T47D (cell line): ENCODE measurements around the gene TBC1D20.

Experiments
- DNase-seq, 2 experiments: peaks; one replicate each; pipeline versions ENCODE4 v3.0.0 to v3.0.0-alpha.2; 2011 to 2012; ENCODE audit warnings: low read depth in 1 of 2, low spot score in 1 of 2
- JUND ChIP-seq: IDR thresholded peaks from 2 replicates; pipeline ENCODE4 v1.6.1; 2012; ENCODE audit warnings: low read depth
- in situ Hi-C: cut with HindIII; loops from 2 replicates; pipeline ENCODE4 v1.10.0; 2016; ENCODE audit warnings: low sequenced_read_pairs, low pct_unique_long_range_greater_than_20kb

TBC1D20 gene

GRCh38 chr20:440636-441035, 21.7 kb downstream of the TBC1D20 start:
- in situ Hi-C loops: no loop called here
- TF ChIP-seq JUND: no peak
- DNase-seq: no peak

DNA sequence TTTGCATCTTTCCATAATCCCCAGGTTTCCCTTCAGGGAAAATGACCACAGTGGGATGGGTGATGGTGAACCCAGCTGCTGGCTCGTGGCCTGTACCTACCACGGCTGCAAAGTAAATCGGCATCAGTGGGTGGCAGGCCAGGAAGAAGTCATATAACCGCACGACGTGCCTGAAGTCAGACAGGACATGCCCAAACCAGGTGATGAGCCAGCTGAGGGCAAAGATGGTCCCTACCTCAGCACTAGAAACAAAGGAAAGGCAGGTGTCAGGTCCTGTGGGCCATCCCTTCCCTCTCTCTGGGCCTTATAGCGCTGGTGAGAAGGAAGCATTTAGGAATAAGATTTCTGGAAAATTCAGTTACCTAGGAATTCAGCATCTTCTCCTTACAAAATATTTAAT, 22.2 kb downstream of the TBC1D20 start:
- TF ChIP-seq JUND: no peak

DNA sequence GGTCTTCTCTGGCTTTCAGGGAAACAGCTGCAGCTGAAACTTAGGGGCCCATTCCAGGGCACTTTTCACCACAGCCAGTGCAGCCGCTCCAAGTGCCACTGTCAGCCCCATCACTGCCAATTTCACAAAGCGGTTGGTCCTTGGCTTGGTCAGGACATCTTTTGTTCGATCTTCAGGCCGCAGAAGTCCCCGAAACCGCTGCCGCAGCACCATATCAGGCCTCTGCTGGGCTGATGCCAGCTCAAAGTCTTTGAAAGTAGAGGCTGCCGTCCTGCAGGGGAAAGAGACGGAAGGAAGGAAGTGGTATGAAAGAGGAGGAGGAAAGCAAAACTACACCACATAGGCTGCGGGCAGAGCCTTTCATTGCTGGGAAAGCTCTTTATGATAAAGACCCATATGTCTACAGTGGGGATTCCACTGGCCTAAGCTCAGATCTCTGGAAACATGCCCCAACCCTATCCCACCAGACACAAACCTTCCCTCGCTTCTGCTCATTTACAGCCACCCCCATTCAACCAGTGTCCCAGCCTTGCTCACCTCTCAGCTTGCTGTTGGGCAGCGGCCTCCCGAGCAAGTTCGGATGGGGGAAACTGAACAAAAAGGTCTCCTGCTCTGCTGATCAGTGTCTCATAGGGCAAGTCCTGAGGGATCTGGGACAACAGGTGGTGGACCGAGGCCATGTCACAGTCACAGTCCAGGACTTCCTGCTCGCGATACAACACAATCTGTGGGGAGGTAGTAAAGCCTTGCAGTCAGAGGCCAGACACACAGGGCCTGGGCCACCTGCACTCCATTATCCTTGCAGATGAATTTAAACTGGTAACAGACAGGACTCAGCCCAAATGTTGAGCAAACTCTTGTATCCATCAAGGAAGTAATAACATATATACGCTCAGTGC, 23.5 kb downstream of the TBC1D20 start:
- DNase-seq: no peak
- no peak for TF ChIP-seq JUND
- in situ Hi-C loops: no loop called here

More for the DNA sequence above, 22.2 kb downstream of the TBC1D20 start:
- DNase-seq: no peak
- in situ Hi-C loops: no loop called here

DNA sequence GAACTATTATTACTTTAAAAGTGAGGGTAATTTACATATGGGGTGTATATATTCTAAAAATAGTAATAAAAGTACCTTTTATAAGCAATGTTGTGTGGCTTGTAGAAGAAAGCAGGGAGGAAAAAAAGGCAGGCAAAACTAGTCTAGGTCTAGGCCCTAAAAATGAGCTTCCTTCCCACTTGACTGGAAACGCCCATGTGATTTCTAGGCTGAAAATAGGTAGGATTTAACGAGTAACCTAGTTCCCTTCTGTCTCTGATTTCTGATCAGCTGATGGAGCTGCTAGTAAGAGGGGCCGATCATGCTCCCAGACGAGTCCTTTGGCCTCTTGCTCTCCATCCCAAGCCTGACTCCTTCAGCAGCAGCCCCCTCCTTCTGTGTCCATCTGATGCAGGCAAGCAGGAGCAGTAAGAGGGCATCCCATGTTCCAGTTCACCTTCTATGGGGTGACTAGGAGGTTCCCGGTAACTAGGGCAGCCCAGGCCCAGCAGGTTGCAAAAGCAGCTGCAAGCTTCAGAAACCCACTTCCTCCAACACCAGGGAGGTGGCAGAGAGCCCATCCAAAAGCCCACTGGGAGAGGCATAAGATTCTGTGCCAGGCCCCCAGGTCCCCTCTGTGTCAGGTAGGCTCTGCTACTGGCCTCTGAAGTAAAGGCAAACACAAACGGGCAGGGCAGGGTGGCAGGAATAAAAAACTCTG, 24.4 kb downstream of the TBC1D20 start:
- no peak for TF ChIP-seq JUND
- in situ Hi-C loops: no loop called here
- no peak for DNase-seq

DNA sequence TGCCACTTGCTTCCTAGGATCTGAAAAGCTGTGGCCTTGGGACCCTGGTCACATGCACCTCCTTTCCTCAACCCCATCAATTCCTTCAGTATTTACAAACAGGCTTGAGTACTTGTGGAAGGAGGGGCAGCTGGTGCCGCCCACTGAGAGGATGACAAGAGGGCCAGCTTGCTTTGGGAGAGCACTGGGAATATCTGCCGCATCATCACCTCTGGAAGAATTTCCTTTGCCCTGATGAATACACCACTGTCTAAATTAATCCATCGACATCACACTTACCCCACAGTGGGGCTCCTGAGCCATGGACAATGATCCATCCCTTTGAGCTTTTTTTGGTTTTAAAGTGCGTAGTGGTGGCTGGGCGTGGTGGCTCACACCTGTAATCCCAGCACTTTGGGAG, 25.9 kb downstream of the TBC1D20 start:
- in situ Hi-C loops: no loop called here
- DNase-seq: no peak
- TF ChIP-seq JUND: no peak

DNA sequence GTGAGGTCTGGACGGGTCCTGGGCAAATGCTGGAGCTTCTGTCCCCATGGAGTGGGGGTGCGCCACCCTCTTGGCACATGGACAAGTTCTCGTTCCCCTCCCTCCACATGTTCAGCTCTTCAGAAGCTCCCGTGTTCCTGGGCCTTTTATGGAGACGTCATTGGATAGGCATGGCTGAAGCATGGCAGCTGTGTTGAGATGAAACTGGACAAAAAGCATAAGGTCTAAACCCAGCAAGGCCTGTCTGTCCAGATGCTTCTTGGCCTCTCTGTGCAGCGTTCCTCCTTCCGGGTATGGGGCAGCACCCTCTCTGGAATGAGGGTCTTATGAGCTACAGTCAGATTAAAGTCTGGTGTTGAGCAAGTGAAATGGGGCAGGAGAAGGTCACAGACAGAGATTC, 26.8 kb downstream of the TBC1D20 start:
- no peak for DNase-seq
- in situ Hi-C loops: no loop called here
- TF ChIP-seq JUND: no peak

GRCh38 chr20:434661-435419, 27.5 kb downstream of the TBC1D20 start:
- in situ Hi-C loops: no loop called here
- TF ChIP-seq JUND: no peak
- no peak for DNase-seq

- in situ Hi-C loops: no loop called here
- TF ChIP-seq JUND: no peak
- no peak for DNase-seq
Measured at GRCh38 chr20:434221-434620, 28.1 kb downstream of the TBC1D20 start.

- DNase-seq: no peak
- in situ Hi-C loops: no loop called here
- no peak for TF ChIP-seq JUND
Measured at GRCh38 chr20:433300-433975, 28.9 kb downstream of the TBC1D20 start.

DNA sequence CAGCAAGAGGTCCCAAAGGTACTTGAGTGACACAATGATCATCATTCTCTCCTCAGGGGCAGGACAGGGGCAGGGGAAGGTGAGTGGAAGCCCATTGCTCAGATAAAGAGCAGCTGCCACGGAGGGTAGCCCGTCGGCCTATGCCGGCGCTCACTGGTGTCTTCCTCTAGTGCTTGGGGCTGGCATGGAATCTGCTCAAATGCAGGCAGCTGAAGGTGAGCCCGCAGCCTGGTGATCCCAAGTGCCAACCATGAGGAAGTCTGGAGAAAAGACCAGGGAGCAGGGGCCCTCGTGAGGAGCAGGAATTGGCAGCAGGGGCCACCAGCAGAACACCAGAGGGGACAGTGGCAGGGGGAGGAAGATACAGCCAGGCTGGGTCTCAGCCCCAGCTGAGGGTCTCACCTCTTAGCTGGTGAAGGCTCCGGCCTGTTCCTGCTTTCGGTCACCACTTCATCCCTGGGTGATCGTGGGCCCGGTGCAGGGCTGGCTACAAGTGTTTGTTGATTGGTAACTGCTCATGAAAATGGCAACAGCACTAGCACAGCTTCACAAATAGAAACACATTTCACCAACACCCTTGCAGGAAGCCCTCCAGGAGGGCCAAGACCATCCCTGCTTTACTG, 29.5 kb downstream of the TBC1D20 start:
- no peak for TF ChIP-seq JUND
- DNase-seq: no peak
- in situ Hi-C loops: no loop called here

GRCh38 chr20:432208-432607, 30.1 kb downstream of the TBC1D20 start:
- no peak for TF ChIP-seq JUND
- in situ Hi-C loops: no loop called here
- no peak for DNase-seq
